Inferior parietal cortex (tissue), 1 donor: ENCODE measurements around the gene FAM186B.

Experiments
- DNase-seq: peaks from one replicate; pipeline ENCODE4 v3.0.0-alpha.2; 2016; ENCODE audit errors: extremely low spot score

FAM186B gene

DNA sequence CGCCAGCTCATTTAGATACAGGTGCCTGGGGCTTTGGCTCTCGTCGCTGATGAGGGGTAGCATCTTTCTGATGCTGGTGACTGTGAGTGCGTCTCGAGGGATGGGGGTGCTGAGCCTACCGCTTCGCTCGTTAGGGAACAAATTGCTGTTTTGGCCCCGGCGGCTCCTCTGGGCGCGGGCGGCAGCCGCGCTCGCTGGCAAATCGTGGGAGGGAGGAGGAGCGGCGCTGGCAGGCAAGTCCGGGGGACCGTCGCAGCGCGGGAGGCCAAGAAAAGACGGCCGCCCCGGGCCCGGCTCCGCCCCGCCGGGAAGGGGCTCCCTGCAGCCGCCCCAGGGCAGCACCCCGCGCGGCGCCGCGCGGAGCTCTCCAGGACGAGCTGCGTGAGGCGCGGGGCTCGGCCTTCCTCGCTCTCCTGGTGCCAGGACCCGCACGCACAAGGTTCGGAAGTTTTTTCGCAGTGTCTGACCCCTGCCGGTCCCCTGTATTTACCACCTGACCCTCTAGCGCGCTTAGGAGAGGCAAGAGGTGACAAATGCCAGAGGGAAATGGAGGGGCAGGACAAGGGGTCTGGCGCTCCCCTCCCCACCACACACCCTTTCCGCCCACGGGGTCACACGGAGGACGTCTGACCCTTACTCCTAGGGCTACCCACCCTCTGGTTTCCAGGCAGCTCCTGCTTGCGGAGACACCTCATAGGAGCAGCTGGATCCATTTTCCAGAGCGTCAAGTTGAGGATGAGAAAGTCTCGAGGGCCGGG, 67.5 kb downstream of the FAM186B start:
- DNase-seq, result no peak
